Measurements from ENCODE around the gene TMEM92.

DNA sequence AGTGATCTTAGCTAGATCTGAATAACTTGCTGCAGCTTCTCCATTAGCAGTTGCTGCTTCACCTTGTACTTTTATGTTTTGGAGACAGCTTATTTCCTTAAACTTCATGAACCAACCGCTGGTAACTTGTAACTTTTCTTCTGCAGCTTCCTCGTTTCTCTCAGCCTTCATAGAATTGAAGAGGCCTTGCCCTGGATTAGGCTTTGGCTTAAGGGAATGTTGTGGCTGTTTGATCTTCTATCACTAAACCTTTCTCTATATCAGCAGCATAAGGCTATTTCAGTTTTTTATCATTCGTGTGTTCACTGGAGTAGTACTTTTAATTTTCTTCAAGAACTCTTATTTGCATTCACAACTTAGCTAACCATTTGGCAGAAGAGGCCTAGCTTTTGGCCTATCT lies 21.5 kb upstream of the TMEM92 start:
- TF ChIP-seq EZH2phosphoT487 (IDR thresholded peaks at IDR 0.05; ENCODE audit: borderline replicate concordance) = no peak
- no peak for TF ChIP-seq CEBPB (IDR thresholded peaks at IDR 0.05; ENCODE audit: low read depth)
- TF ChIP-seq SIN3A (IDR thresholded peaks at IDR 0.05; ENCODE audit: low read depth) = no peak
- TF ChIP-seq ZNF274 (IDR thresholded peaks at IDR 0.05; ENCODE audit: low read depth, low read length) = no peak
- TF ChIP-seq SRF (IDR thresholded peaks at IDR 0.05; ENCODE audit: low read depth) = no peak
